OCI-LY1 (cell line): ENCODE results near the gene SYNDIG1.

Experiments used
- CTCF ChIP-seq: fragments of 200-600 bp; sonication (generic), shearing (Covaris generic); IDR thresholded peaks from 2 replicates; pipeline ENCODE4 v1.5.1; 2017; ENCODE audit warnings: mild to moderate bottlenecking, antibody characterized with exemption, low read length, moderate library complexity, mixed read lengths
- EZH2 ChIP-seq: fragments of 200-600 bp; sonication (generic), shearing (Covaris generic); IDR thresholded peaks from 2 replicates; pipeline ENCODE4 v1.8.0; 2017; ENCODE audit warnings: borderline replicate concordance, mixed run types, mild to moderate bottlenecking, antibody characterized with exemption, low read length, moderate library complexity, mixed read lengths

- no peak for TF ChIP-seq CTCF
- TF ChIP-seq EZH2, result no peak
Measured at GRCh38 chr20:24493181-24493580, 23.8 kb downstream of the SYNDIG1 start.
